Thoracic aorta (tissue), 2 donors: ENCODE measurements around the gene DYNLRB1. TPM values are rescaled to one million over a fixed set of nuclear protein-coding genes. Genes with fewer than 3 reads are reported as not detected.

Experiments
- ATAC-seq: fragments of 150-250 bp; one replicate; pipeline ENCODE4 v1.8.0; 2017; ENCODE audit warnings: low read depth; ENCODE audit not compliant: insufficient number of reproducible peaks, low FRiP score
- DNase-seq: peaks from one replicate; pipeline ENCODE4 v3.0.0-alpha.2; 2020; ENCODE audit warnings: low spot score
- H3K27ac ChIP-seq, 2 donors: fragments of 200-600 bp; sonication (generic); 1 replicate in 1 of 2; 2 replicates in 1 of 2; pipeline ENCODE4 v1.5.1; 2016; ENCODE audit warnings: mild to moderate bottlenecking in 2 of 2, moderate library complexity in 2 of 2
- H3K27me3 ChIP-seq: fragments of 200-600 bp; sonication (generic); replicated peaks from 2 replicates; pipeline ENCODE4 v1.6.0; 2016; ENCODE audit warnings: mild to moderate bottlenecking; ENCODE audit not compliant: insufficient read depth
- H3K36me3 ChIP-seq: fragments of 200-600 bp; sonication (generic); one replicate; pipeline ENCODE4 v1.5.1; 2016
- H3K4me1 ChIP-seq, 2 donors: fragments of 200-600 bp; sonication (generic); 1 replicate in 1 of 2; 2 replicates in 1 of 2; pipeline versions ENCODE4 v1.5.1 to v1.6.0; 2016; ENCODE audit warnings: low read depth in 2 of 2, mild to moderate bottlenecking in 1 of 2; ENCODE audit not compliant: control insufficient read depth in 1 of 2
- H3K4me3 ChIP-seq: fragments of 200-600 bp; sonication (generic); 2 replicates; pipeline ENCODE4 v1.5.1; 2016; ENCODE audit warnings: mild to moderate bottlenecking
- H3K9me3 ChIP-seq: fragments of 200-600 bp; sonication (generic); 2 replicates; pipeline ENCODE4 v1.5.1; 2016
- total RNA-seq, 2 donors: library from RNA; depleted of rRNA; stranded (reverse); fragments of >200 nt; gene quantifications; one replicate each; pipeline versions ENCODE4 v1.1.0 to v1.2.3, GENCODE V29; 2016
- TF ChIP-seq, protein P1 (sequence below): fragments of 200-600 bp; sonication (generic); IDR thresholded peaks from one replicate; pipeline ENCODE4 v1.5.1; 2019; ENCODE audit warnings: antibody characterized with exemption

The DYNLRB1 gene
- total RNA-seq, 2 donors from 2014 or later = 115 to 138 TPM

DNA sequence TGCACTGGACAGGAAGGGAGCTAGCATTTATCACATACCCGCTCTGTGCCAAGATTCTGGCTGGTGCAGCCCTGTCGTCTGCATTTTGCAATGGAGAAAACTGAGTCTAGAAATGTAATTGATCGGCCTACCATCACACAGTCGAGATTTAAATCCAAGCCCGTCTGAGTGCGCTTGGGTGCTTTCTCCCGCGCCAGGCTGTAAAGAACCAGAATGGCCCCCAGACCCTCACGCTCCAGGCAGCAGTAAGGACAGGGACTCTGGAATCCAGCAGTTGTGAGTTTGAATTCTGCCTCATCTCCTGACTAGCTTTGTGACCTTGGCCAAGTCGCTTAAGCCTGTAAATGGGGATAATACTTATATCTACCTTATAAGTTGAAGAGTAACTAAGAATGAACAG is 10.8 kb downstream of the DYNLRB1 start:
- Histone ChIP-seq H3K4me1 (peaks cover 32 to 62% of the 10 kb centered on the region in 2 donors), H3K9me3 (no peaks in the 10 kb centered on the region), H3K27ac (peak overlapping the region in 1 of 2 donors; percentile 69), H3K27me3 (no peaks in the 10 kb centered on the region), H3K36me3 (peaks cover 22% of the 10 kb centered on the region), H3K4me3 (no peak overlapping the region)
- TF ChIP-seq, protein P1, sequence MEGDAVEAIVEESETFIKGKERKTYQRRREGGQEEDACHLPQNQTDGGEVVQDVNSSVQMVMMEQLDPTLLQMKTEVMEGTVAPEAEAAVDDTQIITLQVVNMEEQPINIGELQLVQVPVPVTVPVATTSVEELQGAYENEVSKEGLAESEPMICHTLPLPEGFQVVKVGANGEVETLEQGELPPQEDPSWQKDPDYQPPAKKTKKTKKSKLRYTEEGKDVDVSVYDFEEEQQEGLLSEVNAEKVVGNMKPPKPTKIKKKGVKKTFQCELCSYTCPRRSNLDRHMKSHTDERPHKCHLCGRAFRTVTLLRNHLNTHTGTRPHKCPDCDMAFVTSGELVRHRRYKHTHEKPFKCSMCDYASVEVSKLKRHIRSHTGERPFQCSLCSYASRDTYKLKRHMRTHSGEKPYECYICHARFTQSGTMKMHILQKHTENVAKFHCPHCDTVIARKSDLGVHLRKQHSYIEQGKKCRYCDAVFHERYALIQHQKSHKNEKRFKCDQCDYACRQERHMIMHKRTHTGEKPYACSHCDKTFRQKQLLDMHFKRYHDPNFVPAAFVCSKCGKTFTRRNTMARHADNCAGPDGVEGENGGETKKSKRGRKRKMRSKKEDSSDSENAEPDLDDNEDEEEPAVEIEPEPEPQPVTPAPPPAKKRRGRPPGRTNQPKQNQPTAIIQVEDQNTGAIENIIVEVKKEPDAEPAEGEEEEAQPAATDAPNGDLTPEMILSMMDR = no peak
- no peak for ATAC-seq
- no peak for DNase-seq

DNA sequence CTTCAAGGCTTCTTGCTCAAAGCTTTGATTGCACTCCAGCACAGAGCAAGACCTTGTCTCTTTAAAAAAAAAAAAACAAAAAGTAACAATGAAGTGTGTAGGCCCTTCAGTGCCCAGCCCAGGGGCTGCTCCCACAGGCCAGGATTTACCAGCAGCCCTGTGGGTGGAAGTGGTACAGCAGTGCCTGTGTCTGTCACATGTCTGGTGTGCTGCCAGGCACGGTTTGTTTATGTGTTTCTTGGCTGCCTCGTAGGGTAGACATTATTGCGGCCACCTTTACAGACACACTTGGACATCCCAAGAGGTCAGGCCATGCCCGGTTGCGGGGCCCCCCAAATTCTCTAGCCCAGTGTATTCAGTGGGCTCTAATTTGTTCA is 12.7 kb downstream of the DYNLRB1 start:
- Histone ChIP-seq H3K4me3 (no peak overlapping the region), H3K36me3 (peaks cover 29% of the 10 kb centered on the region), H3K27me3 (no peaks in the 10 kb centered on the region), H3K27ac (peak overlapping the region; percentile 43 to 54), H3K4me1 (peaks cover 26 to 46% of the 10 kb centered on the region in 2 donors), H3K9me3 (no peaks in the 10 kb centered on the region)
- DNase-seq (no peak), ATAC-seq (no peak)
- TF ChIP-seq, protein P1 = peak; percentile 28

DNA sequence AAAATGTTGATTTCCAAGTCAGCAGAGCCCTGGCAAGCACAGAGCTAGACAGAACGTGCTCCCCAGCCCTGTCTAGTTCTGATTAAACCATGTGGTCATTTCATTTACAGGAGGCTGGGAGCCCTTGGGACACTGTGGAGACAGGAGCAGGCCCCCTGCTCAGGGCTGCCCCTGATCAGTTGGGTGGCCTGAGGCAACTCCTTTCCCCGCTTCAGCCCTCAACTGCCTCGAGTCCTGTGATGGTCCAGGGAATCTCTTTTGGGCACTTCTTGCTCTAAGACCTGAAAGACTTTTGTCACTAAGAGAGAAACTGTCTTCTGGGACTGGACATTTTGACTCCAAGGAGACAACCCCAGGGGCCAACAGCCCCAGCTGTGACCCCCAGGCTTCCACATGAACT is 13.5 kb downstream of the DYNLRB1 start:
- H3K4me3 ChIP-seq = no peak overlapping the region
- no peak for DNase-seq
- H3K9me3 ChIP-seq = no peaks in the 10 kb centered on the region
- peak overlapping the region; percentile 13 to 54 for H3K27ac ChIP-seq
- H3K4me1 ChIP-seq = peaks cover 26 to 46% of the 10 kb centered on the region in 2 donors
- peaks cover 36% of the 10 kb centered on the region for H3K36me3 ChIP-seq
- TF ChIP-seq, protein P1 = no peak
- H3K27me3 ChIP-seq = no peaks in the 10 kb centered on the region
- ATAC-seq = no peak

DNA sequence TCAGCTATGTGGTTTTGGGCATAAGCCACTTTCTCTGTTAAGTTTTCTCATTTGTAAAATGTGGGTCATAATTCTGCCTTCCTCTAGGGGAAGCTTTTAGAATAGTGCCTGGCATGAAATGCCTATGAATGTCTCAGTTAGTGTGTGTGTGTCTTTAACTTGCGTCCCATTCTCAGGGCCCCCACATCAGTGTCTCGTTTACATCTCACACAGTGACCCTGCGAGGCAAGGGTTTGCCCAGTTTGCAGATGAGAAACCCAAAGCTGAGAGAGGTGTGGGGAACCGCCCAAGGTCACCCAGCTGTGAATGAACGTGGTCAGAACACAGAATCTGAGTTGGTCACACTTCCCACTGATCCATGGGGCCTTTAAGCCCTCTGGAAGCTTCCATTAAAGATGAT is 14.1 kb downstream of the DYNLRB1 start:
- no peaks in the 10 kb centered on the region for H3K27me3 ChIP-seq
- no peak overlapping the region for H3K4me3 ChIP-seq
- no peaks in the 10 kb centered on the region for H3K9me3 ChIP-seq
- ATAC-seq (no peak), DNase-seq (no peak)
- H3K4me1 ChIP-seq = peaks cover 25 to 44% of the 10 kb centered on the region in 2 donors
- peaks cover 42% of the 10 kb centered on the region for H3K36me3 ChIP-seq
- TF ChIP-seq, protein P1 = no peak
- no peak overlapping the region for H3K27ac ChIP-seq

DNA sequence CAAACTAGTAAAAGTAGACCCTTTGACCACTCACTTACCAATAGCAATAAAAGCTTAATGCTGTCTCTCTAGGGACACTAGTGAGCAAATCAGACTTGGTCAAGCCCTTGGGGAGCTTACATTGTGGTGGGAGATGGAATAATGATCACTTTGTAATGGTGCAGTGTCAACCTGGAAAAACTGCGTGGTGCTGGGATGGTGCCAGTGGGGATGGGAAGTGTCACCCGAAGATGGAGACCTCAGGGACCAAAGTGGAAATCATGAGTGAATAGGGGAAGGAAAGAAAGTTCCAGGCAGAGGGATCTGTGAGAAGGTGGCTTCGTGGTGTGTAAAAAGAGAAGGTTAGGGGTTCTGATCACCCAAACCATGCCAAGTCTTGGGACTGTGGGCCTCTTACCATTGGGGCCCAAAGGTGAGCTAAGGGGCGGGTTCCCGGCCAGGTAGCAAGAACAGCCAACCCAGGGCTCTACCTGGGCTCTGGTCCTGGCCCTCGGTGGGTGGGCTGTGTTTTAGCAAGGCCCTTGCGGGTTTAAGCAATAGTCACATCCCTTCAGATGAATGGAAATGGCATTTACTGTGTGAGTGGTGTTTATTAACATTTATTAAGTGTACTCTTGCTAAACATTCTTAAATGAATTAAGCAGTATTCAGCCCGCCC is 15.5 kb downstream of the DYNLRB1 start:
- H3K27ac ChIP-seq = no peak overlapping the region
- peaks cover 54% of the 10 kb centered on the region for H3K36me3 ChIP-seq

More for the DNA sequence above, 15.5 kb downstream of the DYNLRB1 start:
- DNase-seq (no peak), ATAC-seq (no peak)
- H3K4me3 ChIP-seq = no peak overlapping the region
- TF ChIP-seq, protein P1 = no peak
- H3K4me1 ChIP-seq = peaks cover 13 to 30% of the 10 kb centered on the region in 2 donors
- H3K27me3 ChIP-seq = no peaks in the 10 kb centered on the region
- H3K9me3 ChIP-seq = no peaks in the 10 kb centered on the region
